CD4-positive, alpha-beta T cell (primary cell): ENCODE data around the gene KCNC2. TPM values are rescaled to one million over a fixed set of nuclear protein-coding genes. Genes with fewer than 3 reads are reported as not detected.

Source experiments
- ATAC-seq: fragments of 200-7000 bp; cut with Tn5 transposase; one replicate; pipeline ENCODE4 v1.10.0; 2022; ENCODE audit warnings: mild to moderate bottlenecking; ENCODE audit not compliant: poor library complexity
- CTCF ChIA-PET: fragments of 350-600 bp; sonication (Branson Sonifier 250); formaldehyde crosslinking; loops from one replicate; lab custom pipeline; 2021; ENCODE audit warnings: antibody characterized with exemption, inconsistent platforms; lab: Charles Lee
- POLR2A ChIA-PET: fragments of 350-600 bp; sonication (Branson Sonifier 250); formaldehyde crosslinking; loops from one replicate; lab custom pipeline; 2021; ENCODE audit warnings: antibody characterized with exemption, inconsistent platforms; lab: Charles Lee
- DNase-seq, 14 experiments: peaks; one replicate each; pipeline ENCODE4 v3.0.0-alpha.2; 2013 to 2020; ENCODE audit warnings: mixed read lengths in 2 of 14
- H3K27ac ChIP-seq, 2 donors: one replicate each; pipeline versions ENCODE4 v1.5.1 to v1.7.0; 2013; ENCODE audit warnings: low read length in 2 of 2, low read depth in 1 of 2, mild to moderate bottlenecking in 1 of 2
- H3K27me3 ChIP-seq, 2 experiments: 1 replicate in 1 of 2; 2 replicates in 1 of 2; pipeline versions ENCODE4 v1.6.1 to v1.7.0; 2013; ENCODE audit warnings: low read length in 2 of 2, control low read depth in 1 of 2, mild to moderate bottlenecking in 1 of 2, moderate library complexity in 1 of 2; ENCODE audit not compliant: insufficient read depth in 2 of 2, control insufficient read depth in 1 of 2
- H3K36me3 ChIP-seq: one replicate; pipeline ENCODE4 v1.6.1; 2013; ENCODE audit warnings: low read length, control low read depth; ENCODE audit not compliant: insufficient read depth
- H3K4me1 ChIP-seq: one replicate; pipeline ENCODE4 v1.6.1; 2013; ENCODE audit warnings: low read length, control low read depth; ENCODE audit not compliant: insufficient read depth
- H3K4me3 ChIP-seq: one replicate; pipeline ENCODE4 v1.5.1; 2013; ENCODE audit warnings: mild to moderate bottlenecking, low read length, moderate library complexity
- H3K9me3 ChIP-seq, 2 experiments: 1 replicate in 1 of 2; 2 replicates in 1 of 2; pipeline versions ENCODE4 v1.6.1 to v1.7.0; 2013; ENCODE audit warnings: low read length in 2 of 2, mild to moderate bottlenecking in 2 of 2, control low read depth in 1 of 2, moderate library complexity in 1 of 2; ENCODE audit not compliant: control insufficient read depth in 1 of 2, insufficient read depth in 1 of 2
- H3K27ac Mint-ChIP-seq: one replicate; pipeline ENCODE4 v1.8.0; 2020; ENCODE audit warnings: mixed read lengths
- H3K27me3 Mint-ChIP-seq: one replicate; pipeline ENCODE4 v1.8.0; 2021; ENCODE audit warnings: mixed read lengths
- H3K36me3 Mint-ChIP-seq: one replicate; pipeline ENCODE4 v1.8.0; 2021; ENCODE audit warnings: low read depth, mixed read lengths
- H3K4me1 Mint-ChIP-seq: one replicate; pipeline ENCODE4 v1.8.0; 2021; ENCODE audit warnings: low read depth, mixed read lengths
- H3K4me3 Mint-ChIP-seq: one replicate; pipeline ENCODE4 v1.8.0; 2020; ENCODE audit warnings: mild to moderate bottlenecking, mixed read lengths
- H3K9me3 Mint-ChIP-seq: one replicate; pipeline ENCODE4 v1.8.0; 2020; ENCODE audit warnings: mixed read lengths
- CTCF ChIP-seq: fragments of 200-600 bp; IDR thresholded peaks from one replicate; pipeline ENCODE4 v1.8.0; 2022; ENCODE audit warnings: antibody characterized with exemption, mild to moderate bottlenecking
- intact Hi-C, 2 experiments: fragments of 100-400 bp; cut with DNase I in 1 of 2; cut with micrococcal nuclease in 1 of 2; formaldehyde crosslinking; loops; one replicate each; pipeline versions ENCODE4 v1.15.1 to v1.9.0; 2023 to 2025; cut with DNase I, micrococcal nuclease
- total RNA-seq, 174 experiments: library from RNA in 2 of 174; stranded (reverse) in 2 of 174; gene quantifications; one replicate each; pipeline ENCODE4 v1.2.3 and lab custom pipeline; 2021 to 2026

KCNC2 gene
- total RNA-seq, 2 experiments from 2014 or later: not detected

GRCh38 chr12:75080582-75080981 lies 129.1 kb downstream of the KCNC2 start:
- Histone ChIP-seq H3K36me3 (no peaks in the 10 kb centered on the region), H3K4me1 (no peaks in the 10 kb centered on the region), H3K9me3 (no peaks in the 10 kb centered on the region), H3K27me3 (no peaks in the 10 kb centered on the region), H3K27ac (no peak overlapping the region), H3K4me3 (no peak overlapping the region)
- TF ChIP-seq CTCF: no peak
- H3K36me3 Mint-ChIP-seq: no peaks in the 10 kb centered on the region
- H3K27me3 Mint-ChIP-seq: no peaks in the 10 kb centered on the region
- intact Hi-C loops: no loop called here
- no peak overlapping the region for H3K27ac Mint-ChIP-seq
- ATAC-seq (no peak), DNase-seq (no peak)
- H3K4me1 Mint-ChIP-seq: no peaks in the 10 kb centered on the region
- H3K4me3 Mint-ChIP-seq: no peak overlapping the region
- POLR2A ChIA-PET: no interaction called here
- CTCF ChIA-PET: no interaction called here
- no peaks in the 10 kb centered on the region for H3K9me3 Mint-ChIP-seq

DNA sequence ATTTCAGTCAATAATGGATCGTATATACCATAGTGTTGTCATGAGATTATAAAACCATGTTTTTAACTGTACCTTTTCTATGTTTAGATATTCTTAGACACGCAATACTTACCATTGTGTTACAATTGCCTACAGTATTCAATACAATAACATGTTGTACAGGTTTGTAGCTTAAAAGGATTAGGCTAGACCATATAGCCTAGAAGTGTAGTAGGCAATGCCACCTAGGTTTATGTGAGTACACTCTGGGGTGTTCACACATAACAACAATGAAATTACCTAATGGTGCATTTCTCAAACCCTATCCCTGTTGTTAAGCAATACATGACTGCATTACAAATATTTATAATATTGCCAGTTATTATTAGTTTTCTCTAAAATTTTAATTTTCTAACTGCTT lies 144.2 kb downstream of the KCNC2 start:
- Mint-ChIP-seq H3K36me3 (no peaks in the 10 kb centered on the region), H3K4me3 (no peak overlapping the region), H3K4me1 (no peaks in the 10 kb centered on the region), H3K9me3 (peaks cover 2% of the 10 kb centered on the region), H3K27me3 (peaks cover 4% of the 10 kb centered on the region), H3K27ac (no peak overlapping the region)
- Histone ChIP-seq H3K27ac (no peak overlapping the region), H3K36me3 (no peaks in the 10 kb centered on the region), H3K27me3 (no peaks in the 10 kb centered on the region), H3K4me1 (no peaks in the 10 kb centered on the region), H3K9me3 (no peaks in the 10 kb centered on the region), H3K4me3 (no peak overlapping the region)
- no peak for TF ChIP-seq CTCF
- ChIA-PET POLR2A (no interaction called here), CTCF (no interaction called here)
- intact Hi-C loops: no loop called here
- no peak for DNase-seq
- ATAC-seq: no peak

DNA sequence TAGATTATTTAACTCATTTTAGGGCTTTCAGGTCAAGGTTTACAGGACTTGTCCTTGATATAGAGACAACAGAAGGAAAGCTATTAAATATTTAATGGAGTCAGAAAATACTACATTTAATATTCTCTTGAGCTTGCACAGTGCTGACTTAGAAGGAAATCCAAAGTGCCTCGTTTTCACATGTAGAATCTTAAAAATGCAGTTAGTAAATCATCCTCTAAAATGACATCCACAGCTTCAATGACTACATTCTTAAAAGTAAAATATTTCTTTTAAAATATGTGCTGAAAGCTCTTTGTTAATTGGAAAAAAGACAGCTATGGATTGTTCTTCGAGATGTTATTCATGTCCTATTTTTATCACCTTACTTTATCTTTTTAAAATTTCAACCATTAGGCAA lies 146.9 kb downstream of the KCNC2 start:
- no peak overlapping the region for H3K27ac ChIP-seq
- no peaks in the 10 kb centered on the region for H3K36me3 ChIP-seq
- H3K27ac Mint-ChIP-seq: no peak overlapping the region
- no peak for ATAC-seq
- intact Hi-C loops: no loop called here
- no peaks in the 10 kb centered on the region for H3K4me1 Mint-ChIP-seq
- ChIA-PET CTCF (no interaction called here), POLR2A (no interaction called here)
- H3K4me3 Mint-ChIP-seq: no peak overlapping the region
- H3K36me3 Mint-ChIP-seq: no peaks in the 10 kb centered on the region
- H3K4me1 ChIP-seq: no peaks in the 10 kb centered on the region
- no peaks in the 10 kb centered on the region for H3K27me3 Mint-ChIP-seq
- no peak overlapping the region for H3K4me3 ChIP-seq
- no peaks in the 10 kb centered on the region for H3K27me3 ChIP-seq
- DNase-seq: no peak
- no peak for TF ChIP-seq CTCF
- H3K9me3 Mint-ChIP-seq: no peaks in the 10 kb centered on the region
- no peaks in the 10 kb centered on the region for H3K9me3 ChIP-seq
